Fibroblast of lung (primary cell): ENCODE data around the gene TCF4.

ENCODE experiments used
- CTCF ChIP-seq, 2 donors: IDR thresholded peaks in 1 of 2; conservative IDR thresholded peaks in 1 of 2; 1 replicate in 1 of 2; 2 replicates in 1 of 2; pipeline ENCODE4 v1.5.1; 2011 to 2012; ENCODE audit warnings: low read length in 2 of 2, control low read depth in 1 of 2, inconsistent platforms in 1 of 2, low read depth in 1 of 2, mild to moderate bottlenecking in 1 of 2
- EZH2 ChIP-seq: IDR thresholded peaks from 2 replicates; pipeline ENCODE4 v1.5.1; 2012; ENCODE audit warnings: low read length, control low read depth, mild to moderate bottlenecking; ENCODE audit errors: missing control alignments

GRCh38 chr18:55551227-55551626 lies 36.8 kb downstream of the TCF4 start:
- TF ChIP-seq CTCF (conservative IDR thresholded peaks at IDR 0.05 in 1 of 2, IDR thresholded peaks at IDR 0.05 in 1 of 2; ENCODE audit: low read depth in 1 of 2, low read length in 2 of 2) (no peak), EZH2 (no peak)
